Measurements from ENCODE around the gene MYO3B. TPM values are rescaled to one million over a fixed set of nuclear protein-coding genes. Genes with fewer than 3 reads are reported as not detected.

The MYO3B gene
- polyA plus RNA-seq, 1 of the 3 experiments (the other 2 are of a cell fraction), result not detected

DNA sequence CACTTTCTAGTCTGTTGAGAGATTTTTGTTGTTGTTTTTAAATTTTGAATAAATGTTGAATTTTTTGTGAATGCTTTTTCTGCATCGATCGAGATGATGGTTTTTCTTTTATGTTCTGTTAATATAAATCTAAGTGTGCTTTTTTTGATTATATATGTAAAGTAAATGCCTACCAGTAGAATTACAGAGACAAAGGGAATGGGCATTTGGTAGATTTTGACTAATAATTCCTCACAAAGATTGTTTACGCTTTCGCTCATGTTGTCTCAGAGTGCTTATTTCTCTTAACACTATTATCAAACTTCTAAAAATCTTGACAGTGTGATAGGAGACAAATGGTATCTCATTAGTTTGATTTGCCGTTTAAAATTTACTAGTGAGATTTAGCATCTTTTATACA, 3.7 kb downstream of the MYO3B start:
- H3K79me2 ChIP-seq (ENCODE audit: insufficient read depth), result no peaks in the 10 kb centered on the region
- no peak overlapping the region for H2AFZ ChIP-seq (ENCODE audit: low read depth)
- no peak for TF ChIP-seq TAF1 (IDR thresholded peaks at IDR 0.05; ENCODE audit: borderline replicate concordance, low read depth, low read length)
- TF ChIP-seq MEF2A (IDR thresholded peaks at IDR 0.05; ENCODE audit: borderline replicate concordance, low read depth), result no peak
- TF ChIP-seq, protein P1, sequence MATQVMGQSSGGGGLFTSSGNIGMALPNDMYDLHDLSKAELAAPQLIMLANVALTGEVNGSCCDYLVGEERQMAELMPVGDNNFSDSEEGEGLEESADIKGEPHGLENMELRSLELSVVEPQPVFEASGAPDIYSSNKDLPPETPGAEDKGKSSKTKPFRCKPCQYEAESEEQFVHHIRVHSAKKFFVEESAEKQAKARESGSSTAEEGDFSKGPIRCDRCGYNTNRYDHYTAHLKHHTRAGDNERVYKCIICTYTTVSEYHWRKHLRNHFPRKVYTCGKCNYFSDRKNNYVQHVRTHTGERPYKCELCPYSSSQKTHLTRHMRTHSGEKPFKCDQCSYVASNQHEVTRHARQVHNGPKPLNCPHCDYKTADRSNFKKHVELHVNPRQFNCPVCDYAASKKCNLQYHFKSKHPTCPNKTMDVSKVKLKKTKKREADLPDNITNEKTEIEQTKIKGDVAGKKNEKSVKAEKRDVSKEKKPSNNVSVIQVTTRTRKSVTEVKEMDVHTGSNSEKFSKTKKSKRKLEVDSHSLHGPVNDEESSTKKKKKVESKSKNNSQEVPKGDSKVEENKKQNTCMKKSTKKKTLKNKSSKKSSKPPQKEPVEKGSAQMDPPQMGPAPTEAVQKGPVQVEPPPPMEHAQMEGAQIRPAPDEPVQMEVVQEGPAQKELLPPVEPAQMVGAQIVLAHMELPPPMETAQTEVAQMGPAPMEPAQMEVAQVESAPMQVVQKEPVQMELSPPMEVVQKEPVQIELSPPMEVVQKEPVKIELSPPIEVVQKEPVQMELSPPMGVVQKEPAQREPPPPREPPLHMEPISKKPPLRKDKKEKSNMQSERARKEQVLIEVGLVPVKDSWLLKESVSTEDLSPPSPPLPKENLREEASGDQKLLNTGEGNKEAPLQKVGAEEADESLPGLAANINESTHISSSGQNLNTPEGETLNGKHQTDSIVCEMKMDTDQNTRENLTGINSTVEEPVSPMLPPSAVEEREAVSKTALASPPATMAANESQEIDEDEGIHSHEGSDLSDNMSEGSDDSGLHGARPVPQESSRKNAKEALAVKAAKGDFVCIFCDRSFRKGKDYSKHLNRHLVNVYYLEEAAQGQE (IDR thresholded peaks at IDR 0.05; ENCODE audit: low read depth, low read length), result no peak
- TF ChIP-seq NFIC (IDR thresholded peaks at IDR 0.05; ENCODE audit: borderline replicate concordance), result no peak
- no peak for TF ChIP-seq IRF3 (IDR thresholded peaks at IDR 0.05; ENCODE audit: low read depth, low read length)
- TF ChIP-seq EZH2phosphoT487 (IDR thresholded peaks at IDR 0.05; ENCODE audit: borderline replicate concordance, low read depth), result no peak
- peaks cover 10 to 13% of the 10 kb centered on the region in 2 experiments for H3K4me1 ChIP-seq (ENCODE audit: control insufficient read depth in 1 of 2, insufficient read depth in 2 of 2, low read depth in 1 of 2, low read length in 1 of 2)
- H3K27me3 ChIP-seq (ENCODE audit: insufficient read depth), result no peaks in the 10 kb centered on the region
- no peaks in the 10 kb centered on the region for H3F3A ChIP-seq (replicated peaks; ENCODE audit: insufficient read depth)
- WGBS (ENCODE audit: low lambda C conversion rate), result 97% methylated on average over 5 of the region's 5 CpGs
- DNase-seq, result no peak
- no peak overlapping the region for H3K27ac ChIP-seq (ENCODE audit: low read depth in 2 of 2, low read length in 1 of 2)
- no peaks in the 10 kb centered on the region for H3K9me2 ChIP-seq
- no peaks in the 10 kb centered on the region for H4K20me1 ChIP-seq (ENCODE audit: insufficient read depth)
- H3K4me3 ChIP-seq (ENCODE audit: low read depth in 2 of 2, low read length in 1 of 2), result no peak overlapping the region
- POLR2A ChIA-PET, result no interaction called here
- H3K9ac ChIP-seq, result no peak overlapping the region
- H3K4me2 ChIP-seq, result no peak overlapping the region
- CTCF ChIA-PET, result no interaction called here
- peaks cover 0 to 3% of the 10 kb centered on the region in 2 experiments for H3K36me3 ChIP-seq (replicated peaks in 1 of 2; ENCODE audit: control insufficient read depth in 1 of 2, insufficient read depth in 2 of 2, low read length in 1 of 2)
- no peaks in the 10 kb centered on the region for H3K9me3 ChIP-seq

DNA sequence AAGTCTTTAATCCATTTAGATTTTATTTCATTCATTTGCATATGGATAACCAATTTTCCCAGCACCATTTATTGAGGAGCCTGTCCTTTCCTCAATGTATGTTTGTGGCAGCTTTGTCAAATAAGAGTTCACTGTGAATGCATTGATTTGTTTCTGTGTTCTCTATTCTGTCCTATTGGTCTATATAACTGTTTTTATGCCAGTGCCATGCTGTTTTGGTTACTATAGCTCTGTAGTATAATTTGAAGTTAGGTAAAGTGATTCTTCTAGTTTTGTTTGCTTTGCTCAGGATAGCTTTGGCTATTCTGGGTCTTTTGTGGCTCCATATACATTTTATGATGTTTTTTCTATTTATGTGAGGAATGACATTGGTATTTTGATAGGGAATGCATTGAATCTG, 7.4 kb downstream of the MYO3B start:
- H3K36me3 ChIP-seq (replicated peaks in 1 of 2; ENCODE audit: control insufficient read depth in 1 of 2, insufficient read depth in 2 of 2, low read length in 1 of 2), result peaks cover 0 to 3% of the 10 kb centered on the region in 2 experiments
- no peak overlapping the region for H3K4me3 ChIP-seq (ENCODE audit: low read depth in 2 of 2, low read length in 1 of 2)
- DNase-seq, result no peak
- H3K4me1 ChIP-seq (ENCODE audit: control insufficient read depth in 1 of 2, insufficient read depth in 2 of 2, low read depth in 1 of 2, low read length in 1 of 2), result no peaks in the 10 kb centered on the region; a peak in 1 of 4 replicates
- ChIA-PET POLR2A (no interaction called here), CTCF (no interaction called here)
- H3K27me3 ChIP-seq (ENCODE audit: insufficient read depth), result no peaks in the 10 kb centered on the region
- no peak overlapping the region for H3K4me2 ChIP-seq
- peaks cover 5% of the 10 kb centered on the region for H3F3A ChIP-seq (replicated peaks; ENCODE audit: insufficient read depth)
- no peak overlapping the region for H3K9ac ChIP-seq
- H3K27ac ChIP-seq (ENCODE audit: low read depth in 2 of 2, low read length in 1 of 2), result no peak overlapping the region
- H3K9me2 ChIP-seq, result no peaks in the 10 kb centered on the region
- H3K79me2 ChIP-seq (ENCODE audit: insufficient read depth), result no peaks in the 10 kb centered on the region
- H3K9me3 ChIP-seq, result 0 out of 2 replicates have a peak, but pooled peaks cover 3% of the 10 kb centered on the region
- no peaks in the 10 kb centered on the region for H4K20me1 ChIP-seq (ENCODE audit: insufficient read depth)
- H2AFZ ChIP-seq (ENCODE audit: low read depth), result no peak overlapping the region
- TF ChIP-seq NRF1 (IDR thresholded peaks at IDR 0.05; ENCODE audit: low read depth, low read length) (no peak), CHD2 (IDR thresholded peaks at IDR 0.05; ENCODE audit: low read length, partially characterized antibody) (no peak), RCOR1 (IDR thresholded peaks at IDR 0.05; ENCODE audit: low read length) (no peak), GABPA (IDR thresholded peaks at IDR 0.05; ENCODE audit: low read depth) (no peak), MEF2A (IDR thresholded peaks at IDR 0.05; ENCODE audit: borderline replicate concordance, low read depth) (no peak), RXRA (IDR thresholded peaks at IDR 0.05; ENCODE audit: borderline replicate concordance, low read depth) (no peak), NFIC (IDR thresholded peaks at IDR 0.05; ENCODE audit: borderline replicate concordance) (no peak), POLR2AphosphoS5 (IDR thresholded peaks at IDR 0.05; ENCODE audit: low read depth, low read length) (no peak), GATA2 (CRISPR knock-in tag; IDR thresholded peaks at IDR 0.05) (no peak), MXI1 (IDR thresholded peaks at IDR 0.05; ENCODE audit: low read depth, low read length) (no peak), JUND (IDR thresholded peaks at IDR 0.05) (no peak)
- TF ChIP-seq, protein P2, sequence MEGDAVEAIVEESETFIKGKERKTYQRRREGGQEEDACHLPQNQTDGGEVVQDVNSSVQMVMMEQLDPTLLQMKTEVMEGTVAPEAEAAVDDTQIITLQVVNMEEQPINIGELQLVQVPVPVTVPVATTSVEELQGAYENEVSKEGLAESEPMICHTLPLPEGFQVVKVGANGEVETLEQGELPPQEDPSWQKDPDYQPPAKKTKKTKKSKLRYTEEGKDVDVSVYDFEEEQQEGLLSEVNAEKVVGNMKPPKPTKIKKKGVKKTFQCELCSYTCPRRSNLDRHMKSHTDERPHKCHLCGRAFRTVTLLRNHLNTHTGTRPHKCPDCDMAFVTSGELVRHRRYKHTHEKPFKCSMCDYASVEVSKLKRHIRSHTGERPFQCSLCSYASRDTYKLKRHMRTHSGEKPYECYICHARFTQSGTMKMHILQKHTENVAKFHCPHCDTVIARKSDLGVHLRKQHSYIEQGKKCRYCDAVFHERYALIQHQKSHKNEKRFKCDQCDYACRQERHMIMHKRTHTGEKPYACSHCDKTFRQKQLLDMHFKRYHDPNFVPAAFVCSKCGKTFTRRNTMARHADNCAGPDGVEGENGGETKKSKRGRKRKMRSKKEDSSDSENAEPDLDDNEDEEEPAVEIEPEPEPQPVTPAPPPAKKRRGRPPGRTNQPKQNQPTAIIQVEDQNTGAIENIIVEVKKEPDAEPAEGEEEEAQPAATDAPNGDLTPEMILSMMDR (IDR thresholded peaks at IDR 0.05), result no peak
- TF ChIP-seq, protein P3, sequence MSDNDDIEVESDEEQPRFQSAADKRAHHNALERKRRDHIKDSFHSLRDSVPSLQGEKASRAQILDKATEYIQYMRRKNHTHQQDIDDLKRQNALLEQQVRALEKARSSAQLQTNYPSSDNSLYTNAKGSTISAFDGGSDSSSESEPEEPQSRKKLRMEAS (IDR thresholded peaks at IDR 0.05; ENCODE audit: low read depth), result no peak
- TF ChIP-seq, protein P4, sequence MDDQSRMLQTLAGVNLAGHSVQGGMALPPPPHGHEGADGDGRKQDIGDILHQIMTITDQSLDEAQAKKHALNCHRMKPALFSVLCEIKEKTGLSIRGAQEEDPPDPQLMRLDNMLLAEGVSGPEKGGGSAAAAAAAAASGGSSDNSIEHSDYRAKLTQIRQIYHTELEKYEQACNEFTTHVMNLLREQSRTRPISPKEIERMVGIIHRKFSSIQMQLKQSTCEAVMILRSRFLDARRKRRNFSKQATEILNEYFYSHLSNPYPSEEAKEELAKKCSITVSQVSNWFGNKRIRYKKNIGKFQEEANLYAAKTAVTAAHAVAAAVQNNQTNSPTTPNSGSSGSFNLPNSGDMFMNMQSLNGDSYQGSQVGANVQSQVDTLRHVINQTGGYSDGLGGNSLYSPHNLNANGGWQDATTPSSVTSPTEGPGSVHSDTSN (IDR thresholded peaks at IDR 0.05), result no peak

Data from SK-N-SH (cell line).